Measurements from ENCODE around the gene CD300LB.
"Not testable (repeated sequence)": the region's sequence is repeated elsewhere in the genome, so short reads cannot be mapped to it uniquely, and the experiment has no call there.

Gene CD300LB

GRCh38 chr17:74531231-74531761 is at the start of gene CD300LB:
Gene CD300LB, minus strand, starts transcription at chr17:74531475. Its CDS starts 125 bp downstream, at chr17:74531350.
- DNase-seq (ENCODE audit: low read depth, low spot score): no peak

DNA sequence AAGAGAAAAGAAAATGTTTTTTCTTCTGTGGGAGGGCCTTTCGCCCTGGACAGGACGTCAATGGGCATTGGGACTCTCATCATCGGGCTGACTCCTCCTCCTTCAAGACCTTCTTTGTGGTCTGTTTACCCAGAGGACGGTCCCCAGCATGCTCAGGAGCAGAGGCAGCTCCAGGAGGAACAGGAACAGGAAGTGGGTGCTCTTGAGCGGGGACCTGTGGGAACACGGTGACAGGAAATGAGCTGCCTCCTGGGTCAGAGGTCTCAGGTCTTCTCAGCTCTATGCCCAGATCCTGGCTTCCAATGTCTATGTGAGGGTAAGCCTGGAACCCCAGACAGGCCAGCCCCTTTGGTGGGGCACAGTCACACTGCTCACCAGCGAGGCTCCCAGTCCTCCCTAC is 48.6 kb upstream of the CD300LB start:
- DNase-seq (ENCODE audit: low read depth, low spot score): no peak

- DNase-seq (ENCODE audit: low read depth, low spot score): no peak
Measured at GRCh38 chr17:74578979-74579378, 47.7 kb upstream of the CD300LB start.

DNA sequence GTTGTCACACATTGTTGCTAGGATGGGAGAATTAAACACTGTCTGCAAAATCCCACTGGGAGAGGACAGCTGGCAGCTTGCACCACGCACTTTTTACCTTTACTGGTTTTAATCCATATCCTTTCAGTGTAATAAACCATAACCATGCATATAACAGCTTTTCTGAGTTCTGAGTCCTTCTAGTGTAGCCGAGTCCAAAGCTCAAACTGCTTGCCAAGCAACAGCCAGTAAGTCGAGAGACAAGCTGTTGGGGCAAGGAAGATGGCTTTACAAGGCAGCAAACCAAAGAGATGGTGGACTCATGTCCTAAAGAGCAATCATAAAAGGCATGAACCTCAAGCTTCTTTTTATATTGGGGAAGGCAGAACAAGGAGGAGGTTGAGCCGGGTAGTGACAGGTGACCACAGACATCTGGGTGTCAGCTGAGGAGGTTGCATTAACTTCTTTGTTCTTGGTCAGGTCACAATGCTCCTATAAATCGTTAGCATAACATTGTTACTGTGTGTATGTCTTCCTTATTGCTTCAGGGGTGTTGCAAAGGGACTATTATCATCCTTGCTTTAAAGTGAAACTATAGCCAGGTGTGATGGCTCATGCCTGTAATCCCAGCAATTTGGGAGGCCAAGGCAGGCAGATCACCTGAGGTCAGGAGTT is 43.3 kb upstream of the CD300LB start:
- no peak for DNase-seq (ENCODE audit: low read depth, low spot score)

GRCh38 chr17:74573635-74574034 is 42.4 kb upstream of the CD300LB start:
- not testable (repeated sequence) for DNase-seq (ENCODE audit: low read depth, low spot score)

- DNase-seq (ENCODE audit: low read depth, low spot score): no peak
Measured at GRCh38 chr17:74573169-74573568, 41.9 kb upstream of the CD300LB start.

DNA sequence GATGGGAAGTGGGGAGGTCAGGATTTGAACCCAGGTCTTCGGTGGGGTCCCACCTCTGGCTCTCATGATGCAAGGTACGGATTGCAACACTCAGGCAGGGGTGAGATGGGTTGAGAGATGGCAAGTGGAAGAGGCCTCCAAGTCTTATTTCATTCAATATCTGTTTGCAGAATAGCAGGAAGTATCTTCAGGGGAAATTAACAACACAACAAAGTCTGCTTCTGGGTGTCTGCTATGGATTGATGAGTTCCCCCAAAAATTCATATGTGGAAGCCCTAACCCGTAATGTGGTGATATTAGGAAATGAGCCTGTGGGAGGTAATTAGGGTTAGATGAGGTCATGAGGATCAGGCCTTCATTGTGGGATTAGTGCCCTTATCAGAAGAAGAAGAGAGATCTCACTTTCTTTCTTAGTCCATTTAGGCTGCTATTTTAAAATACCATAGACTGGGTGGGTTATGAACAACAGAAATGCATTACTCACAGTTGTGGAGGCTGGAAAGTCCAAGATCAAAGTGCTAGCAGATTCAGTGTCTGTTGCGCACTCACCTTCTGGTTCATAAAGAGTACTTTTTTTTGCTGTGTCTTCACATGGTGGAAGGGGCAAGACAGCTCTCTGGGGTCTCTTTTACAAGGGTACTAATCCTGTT is 40.5 kb upstream of the CD300LB start:
- no peak for DNase-seq (ENCODE audit: low read depth, low spot score)

DNA sequence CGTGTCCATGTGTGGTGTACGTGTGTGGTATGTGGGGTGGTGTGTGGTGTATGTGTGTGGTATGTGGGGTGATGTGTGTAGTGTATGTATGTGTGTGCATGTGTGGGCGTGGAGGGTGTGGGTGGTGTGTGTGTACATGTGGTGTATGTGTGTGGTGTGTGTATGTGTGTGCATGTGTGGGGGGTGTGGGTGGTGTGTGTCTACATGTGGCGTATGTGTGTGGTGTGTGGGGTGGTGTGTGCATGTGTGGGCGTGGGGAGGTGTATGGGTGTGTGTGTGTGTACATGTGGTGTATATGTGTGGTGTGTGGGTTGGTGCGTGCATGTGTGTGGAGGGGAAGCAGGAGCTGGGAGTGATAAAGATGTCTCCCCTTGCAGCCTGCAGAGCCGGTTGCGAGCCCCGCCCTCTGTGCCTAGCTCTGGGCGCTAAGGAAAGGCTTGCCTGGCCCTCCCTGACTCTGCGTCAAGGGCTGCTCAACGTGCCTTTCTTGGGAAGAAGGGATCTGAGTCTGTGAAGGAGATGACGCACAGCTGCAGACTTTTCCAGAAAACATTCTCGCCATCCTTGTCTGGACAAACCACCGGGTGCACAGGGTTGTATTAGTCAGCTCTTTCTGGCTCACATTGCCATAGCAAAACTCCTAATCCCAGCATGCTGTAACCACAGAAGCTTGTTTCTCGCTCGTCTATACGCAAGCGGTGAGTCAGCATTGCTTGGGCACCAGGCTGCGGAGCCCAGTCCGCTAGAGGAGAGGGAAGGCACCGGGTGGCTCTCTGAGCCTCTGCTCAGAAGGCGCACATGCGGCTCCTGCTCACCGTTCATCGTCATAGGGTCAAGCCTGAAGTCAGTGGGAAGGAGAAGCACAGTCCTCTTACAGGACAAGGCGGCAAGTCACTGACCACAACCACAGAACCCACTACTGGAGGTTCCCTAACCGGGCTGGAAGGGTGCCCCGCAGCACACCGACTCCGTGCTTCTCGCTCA is 38.0 kb upstream of the CD300LB start:
- no peak for DNase-seq (ENCODE audit: low read depth, low spot score)

DNA sequence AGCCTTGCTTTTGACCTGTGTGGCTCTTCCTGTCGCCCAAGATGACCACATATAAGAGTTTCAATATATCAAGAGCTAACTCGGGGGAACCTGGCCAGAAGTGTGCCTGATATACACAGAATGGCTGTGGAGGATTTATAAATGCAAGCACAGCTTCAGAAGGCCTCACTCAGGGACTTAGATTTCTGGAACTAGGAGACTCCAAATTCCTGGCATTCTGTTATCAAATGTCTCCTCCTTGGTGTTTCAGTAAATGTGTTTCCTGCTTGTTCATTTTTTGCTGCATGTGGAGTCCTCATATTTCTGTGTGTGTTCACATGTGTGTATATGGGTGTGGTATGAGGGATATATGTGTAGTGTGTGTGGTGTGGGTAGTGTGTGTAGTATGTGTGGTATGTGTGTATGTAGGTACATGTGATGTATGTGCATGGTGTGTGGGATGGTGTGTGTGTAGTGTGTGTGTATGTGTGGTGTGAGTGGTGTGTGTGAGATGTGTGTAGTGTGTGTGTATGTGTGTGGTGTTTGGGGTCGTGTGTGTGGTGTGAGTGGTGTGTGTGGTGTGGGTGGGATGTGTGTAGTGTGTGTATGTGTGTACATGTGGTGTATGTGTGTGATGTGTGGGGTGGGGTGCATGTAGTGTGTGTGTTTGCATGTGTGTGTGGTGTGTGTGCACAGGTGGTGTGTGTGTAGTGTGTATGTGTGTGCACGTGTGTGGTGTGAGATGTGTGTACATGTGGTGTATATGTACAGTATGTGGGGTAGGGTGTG is 37.0 kb upstream of the CD300LB start:
- no peak for DNase-seq (ENCODE audit: low read depth, low spot score)

GRCh38 chr17:74567397-74567796 is 36.1 kb upstream of the CD300LB start, which contains the start of gene CD300H:
Gene CD300H, minus strand, starts transcription at chr17:74567509.
- no peak for DNase-seq (ENCODE audit: low read depth, low spot score)

- no peak for DNase-seq (ENCODE audit: low read depth, low spot score)
Measured at GRCh38 chr17:74566132-74566753, 35.0 kb upstream of the CD300LB start.

DNA sequence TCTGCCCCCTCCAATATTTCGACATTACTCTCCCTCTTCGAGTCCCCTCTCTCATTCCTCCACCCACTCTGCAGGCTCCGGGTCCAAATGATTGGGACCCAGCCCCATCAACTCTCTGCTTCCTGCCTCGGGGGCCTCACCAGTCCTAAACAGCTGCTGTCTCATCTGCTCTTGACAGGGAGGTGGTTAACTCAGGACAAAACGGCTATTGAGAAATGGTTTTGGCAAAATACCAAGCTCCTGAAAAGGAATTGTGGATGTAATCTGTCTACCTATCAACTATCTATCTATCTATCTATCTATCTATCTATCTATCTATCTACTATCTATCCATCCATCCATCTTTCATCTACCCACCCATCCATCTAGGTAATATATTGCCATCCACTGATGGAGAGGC is 33.9 kb upstream of the CD300LB start:
- DNase-seq (ENCODE audit: low read depth, low spot score): no peak

DNA sequence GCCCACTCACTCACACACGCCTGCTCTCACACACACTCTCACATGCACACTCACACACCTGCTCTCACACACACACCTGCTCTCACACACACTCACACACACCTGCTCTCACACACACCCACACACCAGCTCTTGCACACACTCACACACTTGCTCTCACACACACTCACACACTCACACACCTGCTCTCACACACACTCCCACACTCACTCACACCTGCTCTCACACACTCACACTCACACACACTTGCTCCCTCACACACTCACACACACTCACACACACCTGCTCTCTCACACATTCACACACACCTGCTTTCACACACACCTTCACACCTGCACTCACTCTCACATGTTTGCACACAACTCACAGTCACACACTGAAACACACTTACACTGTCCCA is 32.1 kb upstream of the CD300LB start:
- no peak for DNase-seq (ENCODE audit: low read depth, low spot score)

DNA sequence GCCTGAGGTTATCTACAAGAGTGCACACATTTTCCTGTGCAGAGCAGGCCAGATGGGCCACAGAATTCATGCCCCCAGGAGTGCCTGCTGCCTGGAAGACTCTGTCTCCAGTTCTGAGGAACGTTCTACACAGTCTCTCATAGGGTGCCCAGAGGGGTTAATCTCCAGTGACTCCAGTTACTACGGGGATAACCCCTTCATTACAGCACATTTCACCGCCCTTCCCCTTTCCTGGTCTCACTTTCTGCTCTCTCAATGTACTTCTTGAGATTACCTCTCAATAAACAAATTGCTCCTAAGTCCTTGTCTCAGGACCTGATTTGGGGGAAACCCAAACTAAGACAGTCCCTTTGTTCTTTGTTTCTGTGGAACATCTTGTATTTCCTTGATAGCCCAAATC is 30.3 kb upstream of the CD300LB start:
- DNase-seq (ENCODE audit: low read depth, low spot score): no peak

- DNase-seq (ENCODE audit: low read depth, low spot score): no peak
Measured at GRCh38 chr17:74558882-74559519, 27.7 kb upstream of the CD300LB start.

DNA sequence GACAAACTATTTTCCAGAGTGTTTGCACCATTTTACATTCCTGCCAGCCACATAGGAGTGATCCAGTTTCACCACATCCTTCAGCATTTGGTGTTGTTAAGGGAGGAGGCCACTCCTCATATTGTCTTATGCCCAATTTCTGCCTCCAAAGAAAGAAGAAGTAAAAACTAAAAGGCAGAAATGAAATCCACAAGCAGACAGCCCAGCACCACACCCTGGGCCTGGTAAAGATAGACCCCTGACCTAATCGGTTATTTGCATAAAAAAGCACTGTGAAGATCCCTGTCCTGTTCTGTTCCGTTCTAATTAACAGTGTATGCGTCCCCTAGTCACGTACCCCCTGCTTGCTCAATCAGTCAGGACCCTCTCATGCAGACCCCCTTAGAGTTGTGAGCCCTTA is 27.1 kb upstream of the CD300LB start:
- DNase-seq (ENCODE audit: low read depth, low spot score): not testable (repeated sequence)

- DNase-seq (ENCODE audit: low read depth, low spot score): no peak
Measured at GRCh38 chr17:74555427-74555940, 24.2 kb upstream of the CD300LB start.

DNA sequence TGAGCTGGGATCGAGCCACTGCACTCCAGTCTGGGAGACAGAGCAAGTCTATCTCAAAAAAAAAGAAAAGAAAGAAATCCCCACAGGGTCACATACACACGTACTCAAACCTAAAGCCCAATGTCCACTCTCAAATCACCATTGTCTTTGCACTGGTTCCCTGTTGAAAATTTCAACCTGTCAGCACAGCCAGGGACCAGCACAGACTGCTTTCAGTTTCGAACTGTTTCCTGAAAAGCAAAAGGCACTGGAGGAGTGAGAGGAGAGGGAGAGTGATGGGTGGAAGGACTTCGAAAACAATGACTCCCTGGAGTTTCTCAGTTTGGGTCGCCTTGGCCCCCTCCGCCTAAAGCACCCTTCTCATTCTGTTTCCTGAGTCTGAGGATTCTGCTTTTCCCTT is 23.6 kb upstream of the CD300LB start:
- no peak for DNase-seq (ENCODE audit: low read depth, low spot score)

GRCh38 chr17:74552037-74552436 is 20.8 kb upstream of the CD300LB start:
- DNase-seq (ENCODE audit: low read depth, low spot score): no peak

DNA sequence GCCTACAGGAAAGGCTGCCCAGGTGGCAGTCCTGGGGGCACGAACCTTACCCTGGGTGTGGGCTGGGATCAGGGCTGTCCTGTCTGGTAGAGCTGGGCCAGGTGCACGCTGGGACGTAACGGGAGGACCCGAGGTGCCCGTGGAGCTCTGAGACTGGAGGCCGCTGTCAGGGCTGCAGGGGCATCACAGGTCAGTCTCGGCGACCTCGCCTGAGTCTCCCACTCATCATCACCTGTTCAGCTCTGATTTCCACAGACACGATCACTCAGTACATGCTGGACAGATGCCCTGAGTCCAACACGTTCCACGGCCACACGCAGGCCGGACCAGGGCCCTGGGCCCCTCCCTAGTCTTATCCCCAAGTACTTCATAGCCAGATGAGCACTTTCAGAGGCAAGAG is 19.3 kb upstream of the CD300LB start:
- DNase-seq (ENCODE audit: low read depth, low spot score): no peak
